Lung (tissue), 12 donors: Measurements from ENCODE around the gene SRCAP. TPM values are rescaled to one million over a fixed set of nuclear protein-coding genes. Genes with fewer than 3 reads are reported as not detected.

Experiments
- ATAC-seq: fragments of 200-7000 bp; cut with Tn5 transposase; one replicate; pipeline ENCODE4 v1.9.1; 2020; ENCODE audit warnings: moderate number of reproducible peaks; ENCODE audit not compliant: insufficient read depth, low FRiP score
- DNase-seq, 3 donors: peaks; one replicate each; pipeline ENCODE4 v3.0.0-alpha.2; 2013 to 2017
- H3K27ac ChIP-seq, 2 donors: one replicate each; pipeline ENCODE4 v1.5.1; 2013; ENCODE audit warnings: mild to moderate bottlenecking in 2 of 2, moderate library complexity in 2 of 2, control low read depth in 1 of 2, inconsistent platforms in 1 of 2, low read depth in 1 of 2, low read length in 1 of 2
- H3K27me3 ChIP-seq, 3 donors: one replicate each; pipeline ENCODE4 v1.5.1; 2013; ENCODE audit warnings: low read length in 2 of 3; ENCODE audit not compliant: control insufficient read depth in 3 of 3, insufficient read depth in 3 of 3
- H3K36me3 ChIP-seq, 4 donors: one replicate each; pipeline ENCODE4 v1.5.1; 2013; ENCODE audit warnings: low read length in 4 of 4, mild to moderate bottlenecking in 1 of 4, moderate library complexity in 1 of 4; ENCODE audit not compliant: control insufficient read depth in 4 of 4, insufficient read depth in 4 of 4
- H3K4me1 ChIP-seq, 5 donors: one replicate each; pipeline ENCODE4 v1.5.1; 2013; ENCODE audit warnings: low read length in 5 of 5, mild to moderate bottlenecking in 2 of 5, moderate library complexity in 1 of 5; ENCODE audit not compliant: control insufficient read depth in 5 of 5, insufficient read depth in 5 of 5
- H3K4me3 ChIP-seq: one replicate; pipeline ENCODE4 v1.5.1; 2013; ENCODE audit warnings: mild to moderate bottlenecking, control low read depth, moderate library complexity
- H3K9ac ChIP-seq, 2 donors: one replicate each; pipeline ENCODE4 v1.5.1; 2013; ENCODE audit warnings: low read length in 2 of 2, control low read depth in 1 of 2; ENCODE audit not compliant: insufficient read depth in 1 of 2
- H3K9me3 ChIP-seq, 4 donors: one replicate each; pipeline ENCODE4 v1.5.1; 2013; ENCODE audit warnings: low read length in 3 of 4, mild to moderate bottlenecking in 1 of 4, moderate library complexity in 1 of 4; ENCODE audit not compliant: control insufficient read depth in 4 of 4, insufficient read depth in 3 of 4
- WGBS, 2 donors: extraction: QIAGEN DNeasy Blood & Tissue Kit; methylation state at CpG; one replicate each; pipeline ENCODE4 v1.1.7; 2013; 5-methylcytosine and 5-hydroxymethylcytosine counted together
- polyA plus RNA-seq, 2 donors: library from polyadenylated mRNA; stranded (reverse); fragments of 200-250 nt; gene quantifications; one replicate each; pipeline ENCODE4 v1.2.1, GENCODE V29; 2013
- total RNA-seq, 2 donors: library from RNA; depleted of rRNA in 1 of 2; stranded (reverse); fragments of >200 nt in 1 of 2; gene quantifications; one replicate each; pipeline ENCODE4 v1.2.1, GENCODE V29; 2014 to 2021
- TF ChIP-seq, protein P1 (sequence below): IDR thresholded peaks from 2 replicates; pipeline ENCODE4 v1.5.1; 2012; ENCODE audit warnings: mild to moderate bottlenecking; ENCODE audit errors: control extremely low read depth, extremely low read depth
- donor health status: control.
- donor health status: control.
- donor health status: Bipolar disorder and iron deficiency.
- donor health status: healthy.
- donor health status: DM: yes; HTN: yes; CAD: no.

SRCAP gene
- total and polyA plus RNA-seq, 4 donors, result 13.4 to 61.0 (median 31.3) TPM

DNA sequence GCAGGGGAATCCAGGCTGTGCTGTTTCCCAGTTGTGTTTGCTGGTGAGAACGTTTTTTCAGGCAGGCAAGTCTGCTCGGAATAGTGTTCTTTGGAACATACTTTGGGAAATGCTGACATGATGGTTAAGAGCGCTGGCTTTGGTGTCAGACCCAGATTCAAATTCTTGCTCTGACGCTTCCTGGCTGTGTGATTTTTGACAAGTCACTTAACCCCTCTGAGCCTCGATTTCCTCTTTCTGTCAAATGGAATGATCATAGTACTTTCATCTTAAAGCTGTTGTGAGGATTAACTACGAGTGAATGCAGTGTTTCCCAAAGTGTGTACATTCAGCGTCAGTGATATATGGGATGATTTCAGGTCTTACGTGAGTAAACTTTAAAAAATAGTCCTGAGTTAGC lies 35.9 kb upstream of the SRCAP start:
- peaks cover 4 to 20% (median 9%) of the 10 kb centered on the region in 5 donors for H3K4me1 ChIP-seq
- peaks cover 8 to 66% (median 44%) of the 10 kb centered on the region in 4 donors for H3K36me3 ChIP-seq
- TF ChIP-seq, protein P1, sequence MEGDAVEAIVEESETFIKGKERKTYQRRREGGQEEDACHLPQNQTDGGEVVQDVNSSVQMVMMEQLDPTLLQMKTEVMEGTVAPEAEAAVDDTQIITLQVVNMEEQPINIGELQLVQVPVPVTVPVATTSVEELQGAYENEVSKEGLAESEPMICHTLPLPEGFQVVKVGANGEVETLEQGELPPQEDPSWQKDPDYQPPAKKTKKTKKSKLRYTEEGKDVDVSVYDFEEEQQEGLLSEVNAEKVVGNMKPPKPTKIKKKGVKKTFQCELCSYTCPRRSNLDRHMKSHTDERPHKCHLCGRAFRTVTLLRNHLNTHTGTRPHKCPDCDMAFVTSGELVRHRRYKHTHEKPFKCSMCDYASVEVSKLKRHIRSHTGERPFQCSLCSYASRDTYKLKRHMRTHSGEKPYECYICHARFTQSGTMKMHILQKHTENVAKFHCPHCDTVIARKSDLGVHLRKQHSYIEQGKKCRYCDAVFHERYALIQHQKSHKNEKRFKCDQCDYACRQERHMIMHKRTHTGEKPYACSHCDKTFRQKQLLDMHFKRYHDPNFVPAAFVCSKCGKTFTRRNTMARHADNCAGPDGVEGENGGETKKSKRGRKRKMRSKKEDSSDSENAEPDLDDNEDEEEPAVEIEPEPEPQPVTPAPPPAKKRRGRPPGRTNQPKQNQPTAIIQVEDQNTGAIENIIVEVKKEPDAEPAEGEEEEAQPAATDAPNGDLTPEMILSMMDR, result no peak
- no peaks in the 10 kb centered on the region for H3K27me3 ChIP-seq
- H3K9me3 ChIP-seq, result no peaks in the 10 kb centered on the region
- H3K4me3 ChIP-seq, result no peak overlapping the region
- 85 to 87% methylated on average over 8 of the region's 8 CpGs for WGBS, 2 donors
- no peak for DNase-seq
- no peak overlapping the region for H3K27ac ChIP-seq
- H3K9ac ChIP-seq, result no peak overlapping the region
- ATAC-seq, result no peak

DNA sequence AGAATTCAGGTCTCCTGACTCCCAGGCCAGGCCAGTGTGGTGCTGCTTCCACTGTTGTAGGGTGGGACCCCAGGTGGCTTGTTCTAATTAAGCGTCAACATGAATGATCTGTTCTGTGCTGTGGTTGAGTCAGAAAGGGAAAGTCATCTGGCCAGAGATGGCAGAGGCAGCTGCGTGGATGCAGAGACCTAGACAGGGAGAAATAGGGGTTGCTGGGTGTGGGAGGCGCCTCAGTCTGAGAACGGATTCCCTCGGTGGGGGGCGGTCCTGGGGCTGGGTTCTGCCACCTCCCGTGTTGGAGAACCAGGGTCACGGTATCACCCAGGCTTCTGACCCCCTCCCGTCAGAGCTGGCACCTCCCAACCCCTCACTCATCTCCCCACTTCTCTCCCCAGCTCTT lies 35.2 kb upstream of the SRCAP start:
- DNase-seq (no peak), ATAC-seq (no peak)
- Histone ChIP-seq H3K9ac (no peak overlapping the region), H3K27ac (no peak overlapping the region), H3K9me3 (no peaks in the 10 kb centered on the region), H3K4me3 (no peak overlapping the region), H3K36me3 (peaks cover 13 to 73% (median 44%) of the 10 kb centered on the region in 4 donors), H3K4me1 (peaks cover 4 to 20% (median 9%) of the 10 kb centered on the region in 5 donors), H3K27me3 (no peaks in the 10 kb centered on the region)
- TF ChIP-seq, protein P1, result no peak
- WGBS, 2 donors, result 81 to 87% methylated on average over 9 of the region's 9 CpGs

DNA sequence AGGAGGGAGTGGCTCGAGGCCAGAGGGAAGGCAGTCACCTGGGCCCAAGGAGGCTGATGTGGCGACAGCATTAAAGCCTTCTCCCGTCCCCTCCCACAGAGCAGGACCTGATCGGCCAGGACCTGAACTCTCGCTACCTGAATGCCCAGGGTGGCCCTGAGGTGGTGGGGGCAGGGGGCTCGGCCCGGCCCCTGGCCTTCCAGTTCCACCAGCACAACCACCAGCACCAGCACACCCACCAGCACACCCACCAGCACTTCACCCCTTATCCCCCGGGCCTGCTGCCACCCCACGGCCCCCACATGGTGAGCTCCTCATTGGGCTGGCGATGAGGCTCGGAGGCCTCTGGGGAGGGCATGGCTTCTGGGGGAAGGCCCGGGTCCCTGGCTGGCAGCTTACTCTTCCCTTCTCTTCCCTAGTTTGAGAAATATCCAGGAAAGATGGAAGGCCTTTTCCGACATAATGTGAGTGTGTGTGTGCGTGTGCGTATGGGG lies 34.3 kb upstream of the SRCAP start:
- 95 to 99% methylated on average over 15 of the region's 15 CpGs for WGBS, 2 donors
- Histone ChIP-seq H3K36me3 (peaks cover 14 to 82% (median 45%) of the 10 kb centered on the region in 4 donors), H3K4me1 (peaks cover 4 to 20% (median 9%) of the 10 kb centered on the region in 5 donors), H3K9ac (no peak overlapping the region), H3K27ac (no peak overlapping the region), H3K4me3 (no peak overlapping the region), H3K9me3 (no peaks in the 10 kb centered on the region), H3K27me3 (no peaks in the 10 kb centered on the region)
- ATAC-seq (no peak), DNase-seq (no peak)
- TF ChIP-seq, protein P1, result no peak

DNA sequence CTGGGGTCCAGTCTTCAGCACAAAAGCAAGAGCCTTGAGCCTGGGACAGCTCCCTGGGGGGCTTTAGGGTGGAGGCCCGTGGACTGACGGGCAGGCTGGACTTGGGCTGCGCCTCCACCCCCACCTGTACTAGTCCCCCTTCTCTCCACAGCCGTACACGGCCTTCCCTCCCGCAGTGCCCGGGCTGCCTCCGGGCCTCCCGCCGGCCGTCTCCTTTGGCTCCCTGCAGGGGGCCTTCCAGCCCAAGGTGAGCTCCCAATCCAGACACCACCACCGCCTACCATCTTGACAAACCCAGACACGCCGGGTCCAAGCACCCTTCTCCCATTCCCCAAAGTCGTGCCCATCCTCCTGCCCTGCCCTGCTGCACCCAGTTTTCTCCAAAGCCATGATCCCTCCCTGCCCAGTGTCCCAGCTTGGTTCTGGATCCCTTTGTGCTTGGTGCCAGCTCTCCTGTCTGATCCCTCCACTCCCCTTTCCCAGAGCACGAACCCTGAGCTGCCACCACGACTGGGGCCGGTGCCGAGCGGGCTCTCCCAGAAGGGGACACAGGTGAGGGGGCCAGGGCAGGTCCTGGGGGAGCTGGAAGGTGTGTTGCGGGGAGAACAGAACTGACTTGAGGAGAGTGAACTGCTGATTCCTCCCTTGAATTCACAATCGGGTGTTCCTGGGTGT lies 33.7 kb upstream of the SRCAP start:
- ATAC-seq, result no peak
- Histone ChIP-seq H3K4me3 (no peak overlapping the region), H3K4me1 (peaks cover 4 to 15% (median 7%) of the 10 kb centered on the region in 5 donors), H3K27me3 (no peaks in the 10 kb centered on the region), H3K27ac (no peak overlapping the region), H3K9ac (no peak overlapping the region), H3K9me3 (no peaks in the 10 kb centered on the region), H3K36me3 (peaks cover 20 to 88% (median 45%) of the 10 kb centered on the region in 4 donors)
- no peak for DNase-seq
- TF ChIP-seq, protein P1, result no peak
- WGBS, 2 donors, result 90 to 94% methylated on average over 20 to 22 of the region's 22 CpGs
